ENCODE measurements around the gene AXIN1. TPM values are rescaled to one million over a fixed set of nuclear protein-coding genes. Genes with fewer than 3 reads are reported as not detected.

The AXIN1 gene
- total and polyA plus RNA-seq, 2 of the 8 experiments (the other 6 are each of a cell fraction or from before 2014, with no cell fraction given) = 12.5 to 41.9 TPM

DNA sequence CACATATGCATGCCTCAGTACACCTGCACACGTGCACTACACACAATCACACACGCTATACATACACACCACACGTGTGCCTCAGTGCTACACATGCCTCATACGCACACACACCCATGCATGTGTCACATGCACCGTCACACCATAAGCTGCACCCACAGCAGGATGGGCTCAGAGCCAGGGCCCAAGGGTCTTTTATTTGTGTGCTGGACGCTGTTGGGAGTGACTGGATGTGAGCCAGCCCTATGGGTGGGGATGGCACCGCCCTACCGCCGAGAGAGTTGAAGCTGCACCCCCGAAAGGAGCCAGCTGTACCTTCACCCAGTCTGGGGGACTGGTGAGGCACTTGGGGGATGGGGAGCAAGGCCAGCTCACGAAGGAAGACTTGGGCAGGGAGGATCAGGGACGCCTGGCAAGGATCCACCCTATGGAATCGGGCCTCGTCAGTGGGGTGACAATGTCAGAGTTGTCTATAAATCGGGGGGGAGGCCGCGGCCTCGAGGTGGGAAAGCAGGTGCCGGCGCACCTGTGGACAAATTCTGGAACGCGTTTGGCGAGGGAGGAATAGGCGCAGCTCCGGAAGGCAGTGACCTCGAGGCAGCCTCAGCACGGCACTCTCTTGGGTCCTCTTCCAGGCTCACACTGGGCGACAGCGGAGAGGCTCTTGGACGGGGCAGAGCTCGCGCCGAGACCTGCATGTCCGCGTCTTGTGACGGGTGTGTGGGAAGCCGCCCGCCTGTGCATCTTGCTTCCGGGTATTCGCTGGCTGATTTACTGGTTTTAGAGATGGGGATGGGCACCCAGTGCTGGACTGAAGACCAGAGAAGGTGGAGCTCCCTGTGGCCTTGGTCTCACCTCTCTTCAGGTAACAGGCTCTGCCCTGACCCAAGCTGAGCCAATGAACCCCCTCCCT, 84.1 kb downstream of the AXIN1 start:
- DNase-seq (ENCODE audit: low read depth in 1 of 2, low spot score in 2 of 2) (no peak), FAIRE-seq (no peak)
- Histone ChIP-seq H3K9me3 (ENCODE audit: insufficient read depth in 2 of 2, low read depth in 1 of 2, low read length in 1 of 2) (no peaks in the 10 kb centered on the region), H2BK15ac (ENCODE audit: low read length) (no peak overlapping the region), H3K23me2 (ENCODE audit: low read depth, low read length) (peaks cover 4% of the 10 kb centered on the region; the same call in 1 of the 2 replicates), H4K5ac (ENCODE audit: insufficient read length, low read depth, low read length) (no peak overlapping the region), H2BK5ac (ENCODE audit: low read depth, low read length) (no peak overlapping the region; the same call in 1 of the 2 replicates), H2BK12ac (ENCODE audit: low read depth, low read length) (no peak overlapping the region), H2AFZ (ENCODE audit: low read length) (no peak overlapping the region), H3K4me1 (replicated peaks in 1 of 4; ENCODE audit: control insufficient read depth in 3 of 4, insufficient read depth in 4 of 4, low read length in 3 of 4) (no peaks in the 10 kb centered on the region; a peak in 1 of 7 replicates), H3K79me1 (ENCODE audit: low read depth, low read length) (no peaks in the 10 kb centered on the region), H3K23ac (ENCODE audit: insufficient read length) (no peak overlapping the region), H4K20me1 (replicated peaks in 1 of 2; ENCODE audit: control insufficient read depth in 1 of 2, insufficient read depth in 2 of 2, low read length in 2 of 2) (peaks cover 0 to 9% of the 10 kb centered on the region in 2 experiments), H4K91ac (replicated peaks; ENCODE audit: insufficient read length, low read length) (no peak overlapping the region), H3K79me2 (ENCODE audit: control insufficient read depth in 1 of 2, insufficient read depth in 2 of 2, low read length in 2 of 2) (no peaks in the 10 kb centered on the region), H3K27me3 (replicated peaks in 1 of 4; ENCODE audit: control insufficient read depth in 3 of 4, extremely low read depth in 1 of 4, insufficient read depth in 3 of 4, low read length in 3 of 4) (no peaks in the 10 kb centered on the region), H3K9ac (replicated peaks in 1 of 4; ENCODE audit: extremely low read depth in 1 of 4, low read depth in 3 of 4, low read length in 3 of 4) (no peak overlapping the region), H3K4me2 (ENCODE audit: insufficient read depth in 1 of 2, low read depth in 2 of 2, low read length in 2 of 2) (no peak overlapping the region; a peak in 1 of 4 replicates), H3K18ac (ENCODE audit: extremely low read depth, low read length) (no peak overlapping the region; the same call in 1 of the 2 replicates), H4K8ac (ENCODE audit: extremely low read depth, insufficient read depth, low read length) (no peak overlapping the region; the same call in 1 of the 2 replicates), H2AK5ac (ENCODE audit: low read depth, low read length) (peak overlapping the region; percentile 79; the same call in 1 of the 2 replicates), H3K27ac (ENCODE audit: low read depth, low read length) (no peak overlapping the region), H3K4ac (replicated peaks; ENCODE audit: insufficient read length, low read depth, low read length) (no peak overlapping the region), H3K4me3 (ENCODE audit: extremely low read depth in 1 of 4, insufficient read depth in 2 of 4, low read depth in 3 of 4, low read length in 4 of 4) (no peak overlapping the region), H2BK20ac (ENCODE audit: low read length) (no peak overlapping the region), H2BK120ac (replicated peaks; ENCODE audit: low read depth, low read length) (no peak overlapping the region), H3K36me3 (ENCODE audit: control insufficient read depth in 2 of 4, insufficient read depth in 4 of 4, low read length in 3 of 4) (peaks cover 0 to 2% (median under 1%) of the 10 kb centered on the region in 4 experiments; a peak in 1 of 8 replicates), H3K56ac (replicated peaks; ENCODE audit: insufficient read length, low read depth, low read length) (no peak overlapping the region), H3K14ac (ENCODE audit: insufficient read length) (no peak overlapping the region)
- 92% methylated on average over 40 of the region's 40 CpGs; no CpG with 5 or more reads in 1 of the 2 experiments for WGBS, 2 experiments (ENCODE audit: extremely low coverage in 1 of 2, insufficient coverage in 1 of 2, insufficient read length in 1 of 2, insufficient replicate concordance in 2 of 2, low coverage in 1 of 2, low lambda C conversion rate in 2 of 2, missing lambda C conversion rate in 1 of 2)
- POLR2A ChIA-PET (ENCODE audit: partially characterized antibody) = interaction anchor here (0.6 to 2.5 kb wide), 10 partner anchors 11 to 138 kb away, joined by 3 to 13 read pairs (median 4); partner anchors contain the start of gene PDIA2
- CTCF ChIA-PET (ENCODE audit: partially characterized antibody) = interaction anchor here (0.6 to 2.0 kb wide), 6 partner anchors 11 to 94 kb away, joined by 3 to 10 read pairs (median 4); no protein-coding TSS in a partner anchor
